HG03521 (cell line): ENCODE results near the gene PIP5KL1.

Experiments
- ATAC-seq: cut with Tn5 transposase; IDR thresholded peaks from one replicate; pipeline ENCODE4 v1.9.1; 2021; ENCODE audit warnings: mild to moderate bottlenecking, moderate library complexity; ENCODE audit not compliant: unreplicated experiment

Gene PIP5KL1

DNA sequence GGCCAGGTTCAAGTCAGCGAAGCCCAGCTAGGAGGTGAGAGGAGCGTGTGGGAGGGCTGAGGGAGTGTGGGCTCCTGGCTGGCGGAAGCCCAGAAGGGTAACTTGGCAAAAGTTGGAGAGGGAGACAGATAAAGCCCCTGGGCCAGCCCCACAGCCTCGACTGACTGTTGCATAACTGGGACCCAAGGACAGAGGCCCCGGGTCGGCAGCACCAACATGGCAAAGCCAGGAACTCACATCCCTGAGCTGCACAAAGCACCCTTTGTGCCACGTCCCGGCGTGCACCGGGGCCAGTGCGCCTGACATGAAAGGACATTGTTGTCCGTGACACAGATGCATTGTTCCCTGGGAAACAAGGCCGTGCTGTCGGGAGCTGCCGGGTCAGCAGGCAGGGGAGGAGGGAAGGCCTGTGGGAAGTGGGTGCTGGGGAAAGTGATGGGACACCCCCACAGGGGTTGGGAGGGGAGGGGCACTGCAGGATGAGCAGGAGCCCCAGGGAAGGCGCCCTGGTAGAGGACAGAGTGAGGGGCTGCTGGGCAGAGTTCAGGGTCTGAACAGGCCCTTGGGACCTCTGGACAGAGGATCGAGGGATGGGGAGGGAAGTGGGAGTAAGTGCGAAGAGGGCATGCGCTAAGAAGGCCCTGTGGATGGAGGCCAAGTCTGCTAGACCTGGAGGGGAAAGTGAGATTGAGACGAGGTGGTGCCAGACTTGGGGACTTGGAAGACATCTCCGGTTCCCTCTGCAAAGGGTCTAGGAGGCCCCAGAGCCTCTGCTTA, 20.1 kb upstream of the PIP5KL1 start:
- ATAC-seq: no peak

DNA sequence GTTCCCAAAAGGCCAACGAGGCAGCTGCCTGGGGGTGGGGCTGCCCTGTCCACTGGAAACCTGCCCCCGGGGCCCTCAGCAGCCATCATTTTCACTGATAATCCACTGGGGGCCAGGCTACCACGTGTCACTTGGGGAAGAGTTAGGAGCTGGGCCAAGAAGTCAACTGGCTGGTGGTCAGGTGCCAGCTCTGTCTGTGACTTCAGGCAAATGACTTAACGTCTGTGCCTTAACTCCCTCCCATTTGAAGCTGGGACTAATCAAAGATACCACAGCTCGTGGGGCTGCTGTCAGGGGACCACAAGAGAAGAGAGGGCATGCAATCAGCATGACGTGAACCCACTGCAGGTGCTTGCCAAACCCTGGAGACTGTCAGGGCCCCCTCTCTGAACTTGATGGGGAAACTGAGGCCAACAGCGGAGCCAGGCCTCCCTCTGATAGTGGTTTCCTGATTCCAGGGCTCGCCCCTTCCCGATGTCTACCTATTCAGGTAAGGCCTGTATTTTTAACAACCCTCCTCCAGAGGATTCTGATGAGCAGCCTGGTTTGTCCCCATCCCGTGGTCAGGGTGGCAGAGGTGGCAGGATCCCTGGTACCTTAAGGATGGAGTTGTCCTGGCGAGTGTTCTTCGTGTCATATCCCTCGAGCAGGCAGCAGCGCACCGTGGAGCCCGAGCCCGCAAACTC, 19.4 kb upstream of the PIP5KL1 start:
- ATAC-seq: no peak

- ATAC-seq: no peak
Measured at GRCh38 chr9:127947841-127948710, 17.5 kb upstream of the PIP5KL1 start.

- no peak for ATAC-seq
Measured at GRCh38 chr9:127946728-127947127, 16.2 kb upstream of the PIP5KL1 start.

DNA sequence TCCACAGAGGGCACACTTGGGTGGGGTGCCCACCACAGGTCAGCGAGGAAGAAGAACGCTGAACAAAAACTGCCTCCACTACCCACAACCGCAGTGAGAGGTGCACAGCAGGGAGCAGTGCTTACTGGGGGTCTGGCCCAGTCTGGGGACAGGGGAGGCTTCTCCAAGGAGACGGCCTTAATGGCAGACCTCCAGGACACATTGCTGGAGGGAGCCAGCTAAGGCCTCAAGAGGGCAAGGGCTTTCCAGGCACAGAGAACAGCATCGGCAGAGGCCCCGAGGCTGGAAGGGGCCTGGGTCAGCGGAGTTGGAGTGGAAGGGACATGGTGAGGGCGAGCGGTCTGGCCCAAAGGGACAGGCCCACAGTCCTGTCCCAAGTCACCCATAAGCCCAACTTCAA, 15.4 kb upstream of the PIP5KL1 start:
- no peak for ATAC-seq

DNA sequence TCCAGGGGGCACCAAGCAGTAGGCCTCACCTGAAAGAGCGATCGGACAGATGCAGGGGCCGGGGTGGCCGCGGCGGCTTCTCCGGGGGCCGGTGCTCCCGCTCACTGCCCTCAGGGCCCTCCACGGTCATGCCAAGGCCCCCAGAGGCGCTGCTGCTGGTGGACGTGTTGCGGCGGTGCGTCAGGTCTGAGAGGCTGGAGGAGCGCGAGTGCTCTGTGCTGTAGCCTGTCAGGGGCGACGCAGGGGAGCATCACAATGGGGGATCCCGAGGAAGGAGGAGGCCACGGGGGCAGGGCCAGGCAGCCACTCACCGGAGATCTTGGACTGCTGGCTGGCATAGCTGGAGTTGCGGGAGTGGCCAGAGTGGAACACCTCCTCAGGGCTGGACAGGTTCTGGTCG, 14.8 kb upstream of the PIP5KL1 start:
- no peak for ATAC-seq

GRCh38 chr9:127944586-127945218, 14.1 kb upstream of the PIP5KL1 start:
- no peak for ATAC-seq

- no peak for ATAC-seq
Measured at GRCh38 chr9:127943731-127944144, 13.2 kb upstream of the PIP5KL1 start.

DNA sequence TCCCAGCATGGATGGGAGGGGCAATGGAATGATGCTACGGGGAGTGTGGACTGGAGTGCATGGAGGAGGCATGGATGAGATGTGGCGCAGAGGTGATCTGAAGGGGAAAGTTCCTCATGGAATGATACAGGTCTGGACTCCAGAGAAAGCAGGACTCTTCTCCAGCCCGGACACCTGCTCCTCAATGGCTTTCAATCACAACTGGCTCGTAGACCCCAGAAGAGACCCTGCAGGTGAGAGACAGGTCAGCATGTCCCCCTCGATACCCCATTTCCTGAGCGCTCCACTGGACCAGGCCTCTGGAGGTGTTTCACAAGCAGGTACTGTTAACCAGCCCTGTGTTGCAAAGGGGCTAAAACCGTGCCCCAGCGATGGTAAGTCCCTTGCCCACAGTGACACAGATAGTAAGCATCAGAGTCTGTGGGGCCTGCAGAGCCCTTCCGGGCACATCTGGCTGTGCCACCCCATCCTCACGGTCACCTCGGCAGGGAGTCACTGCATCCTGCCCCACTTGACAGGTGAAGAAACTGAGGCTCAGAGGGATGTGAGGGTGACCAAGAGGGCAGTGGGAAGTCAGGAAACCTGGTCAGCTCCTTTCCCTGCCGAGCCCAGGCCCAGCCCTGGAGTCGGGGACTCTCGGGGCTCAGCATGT, 12.6 kb upstream of the PIP5KL1 start:
- no peak for ATAC-seq

- no peak for ATAC-seq
Measured at GRCh38 chr9:127942216-127943010, 11.8 kb upstream of the PIP5KL1 start.

DNA sequence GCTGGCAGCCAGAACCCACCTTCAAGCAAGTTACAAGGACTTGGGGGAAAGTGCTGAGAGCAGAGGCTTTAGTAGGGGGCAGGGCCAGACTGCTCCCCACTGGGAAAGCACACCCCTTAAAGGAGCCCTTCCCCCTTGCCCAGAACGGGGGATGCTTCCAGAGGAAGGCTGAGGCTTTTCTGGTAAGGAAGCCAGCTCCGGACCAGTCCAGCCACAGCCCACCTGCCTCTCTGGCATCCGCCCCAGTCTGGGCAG, 11.3 kb upstream of the PIP5KL1 start:
- no peak for ATAC-seq

DNA sequence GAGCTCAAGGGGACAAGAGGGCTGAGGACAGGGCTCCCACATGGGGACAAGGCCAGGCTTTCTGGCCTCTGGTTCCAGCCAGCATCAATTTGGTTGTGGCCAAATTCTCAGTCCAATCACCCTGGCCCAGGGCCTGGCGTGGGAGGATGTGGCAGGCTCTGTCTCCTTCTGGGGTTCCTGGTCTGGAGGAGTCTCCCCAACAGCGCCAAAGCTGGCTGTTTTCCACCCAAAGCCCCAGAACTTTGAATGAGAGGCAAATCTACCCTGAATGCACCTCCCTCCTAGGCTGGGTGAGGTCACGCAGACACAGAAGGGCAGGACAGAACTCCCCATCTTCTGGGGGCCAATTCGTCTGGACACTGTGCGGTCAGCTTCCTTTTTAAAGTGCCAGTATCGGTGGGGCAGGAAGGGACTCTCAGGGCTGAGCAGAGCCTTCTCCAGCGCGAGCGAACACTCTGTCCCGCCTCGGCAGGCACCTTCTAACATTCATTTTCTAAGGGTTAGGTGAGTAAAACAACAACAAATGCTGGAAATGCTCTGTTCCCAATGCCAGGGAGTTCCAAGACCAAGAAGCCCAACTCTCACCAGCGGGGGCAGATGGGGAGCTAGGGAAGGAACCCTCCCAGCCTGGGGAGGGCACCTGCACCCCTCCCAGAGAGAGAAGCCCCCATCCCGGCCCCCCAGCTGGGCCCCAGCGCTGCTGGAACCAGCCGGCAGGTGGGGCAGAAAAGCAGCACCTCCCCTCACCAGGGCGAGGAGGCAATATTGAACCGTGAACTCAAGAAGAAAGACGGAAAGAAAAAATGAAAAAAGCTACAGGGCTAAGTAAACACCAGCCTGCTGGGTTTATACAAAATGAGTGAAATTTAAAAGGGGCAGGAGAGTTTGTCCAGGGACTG, 10.7 kb upstream of the PIP5KL1 start:
- no peak for ATAC-seq

DNA sequence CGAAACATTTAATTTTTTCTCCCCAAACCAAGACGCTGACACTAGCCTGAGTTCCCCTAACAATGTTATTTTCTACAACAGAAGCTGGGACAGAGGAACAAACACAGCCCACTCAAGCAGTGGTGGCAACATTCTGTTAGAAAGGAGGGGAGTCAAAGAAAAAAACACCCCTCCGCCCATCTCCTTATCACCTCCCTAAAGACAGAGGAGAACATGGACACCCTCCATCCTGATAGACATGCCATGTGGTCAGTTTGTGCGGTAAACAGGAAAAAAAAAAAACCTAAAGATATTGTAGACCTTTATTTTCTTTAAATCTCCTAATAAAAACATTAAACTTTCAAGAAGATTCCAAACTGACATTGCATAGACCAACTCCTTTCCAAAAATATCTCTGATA, 10.0 kb upstream of the PIP5KL1 start:
- no peak for ATAC-seq

DNA sequence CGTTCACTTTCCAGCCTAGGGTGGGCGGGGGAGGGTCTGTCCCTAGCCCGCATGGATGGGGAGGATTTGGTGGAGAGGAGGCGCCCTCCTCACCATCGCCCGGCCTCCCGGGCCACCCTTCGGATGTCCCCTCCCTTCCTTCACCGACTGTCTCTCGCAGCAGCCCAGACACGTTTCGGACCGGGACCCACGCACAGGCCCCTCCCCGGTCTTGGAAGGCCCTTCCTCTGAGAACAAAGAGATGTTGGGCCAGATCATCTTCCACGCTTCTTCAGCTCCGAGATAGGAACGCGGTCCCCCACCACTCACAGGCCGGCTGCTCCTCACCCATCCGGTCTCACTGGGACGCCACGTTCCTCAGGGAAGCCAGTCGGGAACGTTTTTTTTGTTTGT, 7.7 kb upstream of the PIP5KL1 start:
- ATAC-seq: peak; percentile 12

DNA sequence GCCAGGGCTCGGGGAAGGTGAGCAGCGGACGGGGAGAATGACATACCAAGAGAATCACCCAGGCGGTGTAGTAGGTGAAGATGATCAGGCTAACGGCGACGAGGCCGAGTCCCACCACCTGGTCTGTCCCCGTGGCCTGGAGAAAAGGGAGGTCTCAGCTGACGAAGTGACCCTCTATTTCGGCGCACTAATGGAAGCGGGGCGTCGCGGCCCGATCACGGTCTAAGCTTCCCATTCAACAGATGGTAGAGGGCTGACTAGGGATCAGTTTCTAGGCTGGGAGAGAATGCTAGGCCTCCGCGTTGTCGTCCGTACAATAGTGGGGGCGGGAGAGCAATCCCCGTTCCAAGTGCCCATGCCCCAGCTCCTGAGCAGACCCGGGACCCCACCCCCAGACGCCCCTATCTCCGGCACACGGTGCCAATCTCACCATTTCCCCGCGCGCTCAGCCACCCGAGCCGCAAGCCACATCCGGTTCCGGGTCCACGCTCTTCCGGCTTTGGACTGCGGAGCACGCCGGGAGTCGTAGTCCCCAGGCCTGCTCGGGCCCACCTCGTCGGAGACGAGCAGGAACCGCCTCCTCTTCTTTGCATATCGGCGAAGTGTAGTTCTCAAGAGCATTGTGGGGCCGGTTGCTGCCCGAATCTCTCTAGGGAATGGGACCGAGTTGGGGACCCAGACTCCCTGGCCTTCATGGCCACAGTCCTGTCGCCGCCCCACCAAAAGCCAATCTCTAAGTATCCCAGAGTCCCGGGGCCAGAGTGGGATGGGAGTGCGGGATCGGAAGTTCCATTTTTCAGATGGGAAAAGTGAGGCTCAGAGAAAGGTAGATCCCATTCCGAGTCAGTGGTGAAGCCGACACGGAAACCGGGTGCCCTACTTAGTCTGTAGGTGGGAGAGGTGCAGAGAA, 7.1 kb upstream of the PIP5KL1 start, which contains the start of gene DPM2:
Gene DPM2 (minus strand): TSS at position 467 of the 910 bp plus-strand sequence. CDS start 34 bp downstream, at position 433.
- ATAC-seq: peak; percentile 88

DNA sequence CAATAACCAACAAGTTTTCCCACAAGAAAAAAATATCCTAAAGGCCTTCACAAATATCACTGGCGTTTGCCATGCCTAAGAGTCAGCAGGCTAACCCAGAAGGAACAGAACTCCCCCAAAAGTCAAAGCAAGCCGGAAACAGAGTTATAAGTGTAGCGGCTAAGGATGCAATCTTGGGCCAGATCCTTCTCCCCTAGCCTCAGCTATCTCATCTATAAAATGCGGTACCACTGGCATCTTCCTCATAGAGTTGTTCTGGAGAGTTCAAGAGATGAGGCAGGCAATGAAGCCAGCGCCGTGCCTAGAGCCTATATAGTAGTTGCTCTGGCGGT, 6.4 kb upstream of the PIP5KL1 start:
- ATAC-seq: no peak

- no peak for ATAC-seq
Measured at GRCh38 chr9:127936347-127936852, 5.8 kb upstream of the PIP5KL1 start.

DNA sequence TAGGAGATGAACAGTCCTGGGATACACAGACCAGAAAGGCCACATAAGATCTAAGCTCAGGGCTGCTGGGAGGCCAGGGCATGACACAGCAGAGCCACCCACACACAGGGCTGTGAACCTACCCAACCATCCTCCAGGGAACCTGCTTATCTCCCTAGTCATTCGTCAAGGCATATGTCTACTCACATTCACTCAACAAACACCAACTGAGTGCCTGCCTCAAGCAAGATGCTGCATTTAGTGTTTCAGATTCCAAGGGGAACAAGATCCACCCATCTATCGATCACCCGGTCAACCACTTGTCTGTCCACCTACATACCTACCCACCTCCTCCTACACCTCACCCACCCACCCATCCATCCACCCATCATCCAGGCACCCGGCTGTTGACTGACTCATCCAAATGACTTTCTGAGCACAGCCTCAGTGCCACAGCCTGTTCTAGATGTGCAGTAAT, 5.2 kb upstream of the PIP5KL1 start:
- no peak for ATAC-seq
